B cell (primary cell): Measurements from ENCODE around the gene BAK1. TPM values are rescaled to one million over a fixed set of nuclear protein-coding genes. Genes with fewer than 3 reads are reported as not detected.

Experiments used
- ATAC-seq: fragments of 200-7000 bp; cut with Tn5 transposase; one replicate; pipeline ENCODE4 v1.10.0; 2021; ENCODE audit warnings: low read depth, mild to moderate bottlenecking, moderate number of reproducible peaks, moderate library complexity
- CTCF ChIA-PET: fragments of 350-600 bp; sonication (Branson Sonifier 250); formaldehyde crosslinking; loops from one replicate; lab custom pipeline; 2021; ENCODE audit warnings: antibody characterized with exemption, inconsistent platforms; lab: Charles Lee
- POLR2A ChIA-PET: fragments of 350-600 bp; sonication (Branson Sonifier 250); formaldehyde crosslinking; loops from one replicate; lab custom pipeline; 2021; ENCODE audit warnings: antibody characterized with exemption; lab: Charles Lee
- DNase-seq: peaks from one replicate; pipeline ENCODE4 v3.0.0; 2013
- H2AFZ ChIP-seq: 2 replicates; pipeline ENCODE4 v1.6.1; 2012; ENCODE audit warnings: mild to moderate bottlenecking, low read depth, low read length; ENCODE audit not compliant: insufficient read depth, poor library complexity, severe bottlenecking
- H3K27ac ChIP-seq, 2 donors: 1 replicate in 1 of 2; 2 replicates in 1 of 2; pipeline ENCODE4 v1.5.1; 2012 to 2013; ENCODE audit warnings: low read length in 2 of 2, mild to moderate bottlenecking in 2 of 2, moderate library complexity in 1 of 2
- H3K27me3 ChIP-seq, 4 experiments: fragments of 200-600 bp in 1 of 4; sonication (generic) in 1 of 4; replicated peaks in 1 of 4; 1 replicate in 2 of 4; 2 replicates in 2 of 4; pipeline versions ENCODE4 v1.6.1 to v1.7.0; 2013 to 2016; ENCODE audit warnings: low read length in 3 of 4, mild to moderate bottlenecking in 2 of 4, mixed read lengths in 1 of 4, moderate library complexity in 1 of 4; ENCODE audit not compliant: insufficient read depth in 4 of 4, control insufficient read depth in 3 of 4; ENCODE audit errors: control extremely low read depth in 1 of 4
- H3K36me3 ChIP-seq, 2 experiments: replicated peaks in 1 of 2; 1 replicate in 1 of 2; 2 replicates in 1 of 2; pipeline versions ENCODE4 v1.6.1 to v1.7.1; 2013; ENCODE audit warnings: low read length in 1 of 2; ENCODE audit not compliant: insufficient read depth in 2 of 2, control insufficient read depth in 1 of 2; ENCODE audit errors: control extremely low read depth in 1 of 2, extremely low read depth in 1 of 2
- H3K4me1 ChIP-seq, 2 donors: fragments of 200-600 bp in 1 of 2; sonication (generic) in 1 of 2; 1 replicate in 1 of 2; 2 replicates in 1 of 2; pipeline versions ENCODE4 v1.5.1 to v1.6.1; 2013 to 2017; ENCODE audit warnings: low read length in 2 of 2; ENCODE audit not compliant: control insufficient read depth in 2 of 2, insufficient read depth in 2 of 2
- H3K4me2 ChIP-seq: replicated peaks from 2 replicates; pipeline ENCODE3; 2012; ENCODE audit warnings: mild to moderate bottlenecking, low read depth, low read length; ENCODE audit not compliant: poor library complexity, severe bottlenecking
- H3K4me3 ChIP-seq, 5 experiments: fragments of 200-600 bp in 1 of 5; sonication (generic) in 1 of 5; 1 replicate in 3 of 5; 2 replicates in 2 of 5; pipeline versions ENCODE4 v1.5.1 to v1.7.0; 2011 to 2016; ENCODE audit warnings: low read length in 4 of 5, mild to moderate bottlenecking in 4 of 5, low read depth in 2 of 5, control low read depth in 1 of 5, moderate library complexity in 1 of 5; ENCODE audit not compliant: insufficient read depth in 1 of 5; ENCODE audit errors: control extremely low read depth in 1 of 5, extremely low read depth in 1 of 5
- H3K79me2 ChIP-seq: fragments of 200-600 bp; sonication (generic); one replicate; pipeline ENCODE4 v1.6.0; 2016; ENCODE audit warnings: low read length; ENCODE audit not compliant: control insufficient read depth, insufficient read depth
- H3K9ac ChIP-seq: fragments of 200-600 bp; sonication (generic); 2 replicates; pipeline ENCODE4 v1.6.1; 2017; ENCODE audit warnings: mild to moderate bottlenecking, low read length, moderate library complexity
- H3K9me3 ChIP-seq, 3 donors: one replicate each; pipeline versions ENCODE4 v1.6.1 to v1.7.1; 2013; ENCODE audit warnings: low read length in 2 of 3; ENCODE audit not compliant: control insufficient read depth in 2 of 3, insufficient read depth in 1 of 3; ENCODE audit errors: control extremely low read depth in 1 of 3
- H4K20me1 ChIP-seq: 2 replicates; pipeline ENCODE4 v1.6.0; 2012; ENCODE audit warnings: mild to moderate bottlenecking, low read length; ENCODE audit not compliant: insufficient read depth, control insufficient read depth, poor library complexity, severe bottlenecking
- H3K27ac Mint-ChIP-seq: one replicate; pipeline ENCODE4 v1.8.0; 2021; ENCODE audit warnings: mixed read lengths
- H3K27me3 Mint-ChIP-seq: one replicate; pipeline ENCODE4 v1.8.0; 2021; ENCODE audit warnings: mixed read lengths
- H3K4me1 Mint-ChIP-seq: one replicate; pipeline ENCODE4 v1.8.0; 2021; ENCODE audit warnings: mixed read lengths
- H3K4me3 Mint-ChIP-seq: one replicate; pipeline ENCODE4 v1.8.0; 2021; ENCODE audit warnings: mixed read lengths
- H3K9me3 Mint-ChIP-seq: one replicate; pipeline ENCODE4 v1.8.0; 2022; ENCODE audit warnings: mixed read lengths; ENCODE audit not compliant: insufficient read depth
- EZH2 ChIP-seq: IDR thresholded peaks from 2 replicates; pipeline ENCODE4 v1.6.1; 2012; ENCODE audit warnings: borderline replicate concordance, low read depth, mild to moderate bottlenecking, moderate library complexity, low read length; ENCODE audit not compliant: insufficient read depth, poor library complexity, severe bottlenecking
- WGBS: methylation state at CpG from one replicate; pipeline ENCODE4 v1.1.5; 2013; ENCODE audit warnings: missing lambda C conversion rate; ENCODE audit not compliant: insufficient coverage; 5-methylcytosine and 5-hydroxymethylcytosine counted together
- intact Hi-C: fragments of 100-400 bp; cut with micrococcal nuclease; formaldehyde crosslinking; loops from one replicate; pipeline ENCODE4 v1.10.0; 2022
- polyA plus RNA-seq: library from polyadenylated mRNA; depleted of rRNA; stranded (reverse); fragments of >200 nt; gene quantifications from 2 replicates; pipeline ENCODE4 v1.2.3, GENCODE V29; 2012
- total RNA-seq, 2 donors: library from RNA; stranded (reverse); fragments of 120-200 nt in 1 of 2; gene quantifications; 1 replicate in 1 of 2; 2 replicates in 1 of 2; pipeline versions ENCODE4 v1.2.3 to v1.2.4, GENCODE V29; 2013 to 2022
- TF ChIP-seq, protein P1 (sequence below): fragments of 200-600 bp; IDR thresholded peaks from one replicate; pipeline ENCODE4 v1.8.0; 2022; ENCODE audit warnings: antibody characterized with exemption, mild to moderate bottlenecking

The BAK1 gene
- total and polyA plus RNA-seq, 2 donors (not counting 1 experiment from before 2014, with no cell fraction given) = 23.3 to 34.3 TPM

DNA sequence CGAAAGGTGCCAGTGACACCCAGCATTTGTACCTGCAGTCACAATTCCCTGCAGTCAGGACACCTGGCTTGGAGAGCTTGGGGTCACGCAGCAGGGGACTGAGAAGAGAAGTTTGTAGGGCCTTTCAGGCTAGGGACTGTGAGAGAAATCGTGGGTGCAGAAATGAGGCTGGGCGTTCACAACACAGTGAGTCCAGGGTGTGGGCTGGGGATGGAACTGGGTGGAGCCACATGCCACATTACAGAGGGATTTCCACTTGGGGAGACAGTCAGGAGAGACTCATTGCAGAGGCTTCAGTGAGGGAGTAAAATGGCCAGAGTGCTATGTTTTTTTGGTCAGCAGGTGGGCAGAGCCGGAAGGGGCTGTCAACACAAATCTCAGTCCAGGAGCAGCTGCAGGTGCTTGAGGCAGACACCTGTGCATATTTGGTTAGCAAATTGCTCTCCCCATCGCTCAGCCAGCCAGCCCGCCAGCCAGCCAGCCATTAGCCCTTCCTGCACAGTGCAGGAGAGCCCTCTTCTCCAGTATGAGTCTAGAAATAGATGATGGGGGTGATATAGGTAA is 48.4 kb upstream of the BAK1 start:
- ChIA-PET CTCF (interaction anchor here (0.8 to 1.4 kb wide), 3 partner anchors 21 to 81 kb away, joined by 4 to 6 read pairs (median 5); no protein-coding TSS in a partner anchor), POLR2A (no interaction called here)
- Mint-ChIP-seq H3K27ac (peak overlapping the region; percentile 79), H3K4me1 (peaks cover 58% of the 10 kb centered on the region), H3K4me3 (peak overlapping the region; percentile 41), H3K27me3 (no peaks in the 10 kb centered on the region), H3K9me3 (no peaks in the 10 kb centered on the region)
- no peak overlapping the region for H3K4me3 ChIP-seq
- H3K9ac ChIP-seq = no peak overlapping the region
- H3K27ac ChIP-seq = no peak overlapping the region
- peaks cover 43% of the 10 kb centered on the region for H4K20me1 ChIP-seq
- peak overlapping the region; percentile 31 for H3K4me2 ChIP-seq
- intact Hi-C loops = no loop called here
- H3K79me2 ChIP-seq = peaks cover 41% of the 10 kb centered on the region
- TF ChIP-seq EZH2 = no peak
- TF ChIP-seq, protein P1, sequence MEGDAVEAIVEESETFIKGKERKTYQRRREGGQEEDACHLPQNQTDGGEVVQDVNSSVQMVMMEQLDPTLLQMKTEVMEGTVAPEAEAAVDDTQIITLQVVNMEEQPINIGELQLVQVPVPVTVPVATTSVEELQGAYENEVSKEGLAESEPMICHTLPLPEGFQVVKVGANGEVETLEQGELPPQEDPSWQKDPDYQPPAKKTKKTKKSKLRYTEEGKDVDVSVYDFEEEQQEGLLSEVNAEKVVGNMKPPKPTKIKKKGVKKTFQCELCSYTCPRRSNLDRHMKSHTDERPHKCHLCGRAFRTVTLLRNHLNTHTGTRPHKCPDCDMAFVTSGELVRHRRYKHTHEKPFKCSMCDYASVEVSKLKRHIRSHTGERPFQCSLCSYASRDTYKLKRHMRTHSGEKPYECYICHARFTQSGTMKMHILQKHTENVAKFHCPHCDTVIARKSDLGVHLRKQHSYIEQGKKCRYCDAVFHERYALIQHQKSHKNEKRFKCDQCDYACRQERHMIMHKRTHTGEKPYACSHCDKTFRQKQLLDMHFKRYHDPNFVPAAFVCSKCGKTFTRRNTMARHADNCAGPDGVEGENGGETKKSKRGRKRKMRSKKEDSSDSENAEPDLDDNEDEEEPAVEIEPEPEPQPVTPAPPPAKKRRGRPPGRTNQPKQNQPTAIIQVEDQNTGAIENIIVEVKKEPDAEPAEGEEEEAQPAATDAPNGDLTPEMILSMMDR = no peak
- WGBS = 73% methylated on average over 5 of the region's 7 CpGs
- peaks cover 21 to 32% of the 10 kb centered on the region in 2 donors for H3K4me1 ChIP-seq
- ATAC-seq (no peak), DNase-seq (no peak)
- no peak overlapping the region for H2AFZ ChIP-seq
- no peaks in the 10 kb centered on the region for H3K27me3 ChIP-seq
- H3K9me3 ChIP-seq = peaks cover 0 to 9% (median 0%) of the 10 kb centered on the region in 3 donors
- H3K36me3 ChIP-seq = peaks cover 0 to 2% of the 10 kb centered on the region in 2 experiments

DNA sequence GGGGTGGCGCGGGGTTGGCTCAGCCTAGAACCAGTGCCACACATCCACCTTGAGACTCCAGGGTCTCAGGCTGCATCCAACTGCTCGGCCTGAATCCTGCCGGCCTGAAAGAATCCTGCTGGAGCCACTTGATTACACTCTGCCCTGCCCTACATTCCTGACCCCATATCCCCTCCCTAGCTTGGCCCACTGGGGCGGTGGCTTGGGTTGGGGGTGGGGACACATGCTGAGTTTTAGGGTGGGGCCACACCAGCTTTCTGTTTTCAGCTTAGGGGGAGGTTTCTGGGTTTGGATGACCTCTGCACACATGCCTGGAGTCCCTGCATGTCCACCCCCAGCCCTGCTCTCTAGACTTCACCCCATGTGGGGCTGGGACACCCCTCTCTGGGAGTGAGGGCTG is 47.8 kb upstream of the BAK1 start:
- no peak overlapping the region for H3K9ac ChIP-seq

More for the DNA sequence above, 47.8 kb upstream of the BAK1 start:
- peak overlapping the region; percentile 79 for H3K27ac Mint-ChIP-seq
- Histone ChIP-seq H3K9me3 (peaks cover 0 to 4% (median 0%) of the 10 kb centered on the region in 3 donors), H3K4me1 (peaks cover 18 to 32% of the 10 kb centered on the region in 2 donors), H3K4me2 (peak overlapping the region; percentile 31), H3K4me3 (no peak overlapping the region), H3K27me3 (no peaks in the 10 kb centered on the region), H3K79me2 (peaks cover 42% of the 10 kb centered on the region), H4K20me1 (peaks cover 45% of the 10 kb centered on the region), H3K36me3 (peaks cover 0 to 2% of the 10 kb centered on the region in 2 experiments), H3K27ac (no peak overlapping the region), H2AFZ (no peak overlapping the region)
- intact Hi-C loops = no loop called here
- no CpG with 5 or more reads among the region's 5 CpGs for WGBS
- H3K4me1 Mint-ChIP-seq = peaks cover 60% of the 10 kb centered on the region
- CTCF ChIA-PET = interaction anchor here (0.9 to 1.4 kb wide), 3 partner anchors 20 to 43 kb away, joined by 4 to 6 read pairs (median 5); no protein-coding TSS in a partner anchor
- ATAC-seq = no peak
- POLR2A ChIA-PET = no interaction called here
- DNase-seq = no peak
- TF ChIP-seq EZH2 = no peak
- TF ChIP-seq, protein P1 = no peak
- H3K9me3 Mint-ChIP-seq = no peaks in the 10 kb centered on the region
- no peaks in the 10 kb centered on the region for H3K27me3 Mint-ChIP-seq
- peak overlapping the region; percentile 41 for H3K4me3 Mint-ChIP-seq
